ENCODE measurements around the gene LY6G6D. TPM values are rescaled to one million over a fixed set of nuclear protein-coding genes. Genes with fewer than 3 reads are reported as not detected.

Gene LY6G6D
- total RNA-seq (2021) (not detected in 2 replicates), Bru-seq, nascent RNA (not detected), BruChase-seq, experiment 1, labeled RNA remaining after a 2-hour chase (not detected), BruChase-seq, experiment 2, labeled RNA remaining after a 6-hour chase (not detected)
- long read RNA-seq, result 0 reads

- H3K27me3 ChIP-seq (replicated peaks; ENCODE audit: insufficient read depth, low read depth, low read length, poor library complexity), result no peaks in the 10 kb centered on the region
- H3K9me3 ChIP-seq (ENCODE audit: low read depth, low read length, poor library complexity, severe bottlenecking), result no peaks in the 10 kb centered on the region
- intact Hi-C loops (cut with micrococcal nuclease; ENCODE audit: unreplicated experiment), result no loop called here
- TF ChIP-seq, protein P1, sequence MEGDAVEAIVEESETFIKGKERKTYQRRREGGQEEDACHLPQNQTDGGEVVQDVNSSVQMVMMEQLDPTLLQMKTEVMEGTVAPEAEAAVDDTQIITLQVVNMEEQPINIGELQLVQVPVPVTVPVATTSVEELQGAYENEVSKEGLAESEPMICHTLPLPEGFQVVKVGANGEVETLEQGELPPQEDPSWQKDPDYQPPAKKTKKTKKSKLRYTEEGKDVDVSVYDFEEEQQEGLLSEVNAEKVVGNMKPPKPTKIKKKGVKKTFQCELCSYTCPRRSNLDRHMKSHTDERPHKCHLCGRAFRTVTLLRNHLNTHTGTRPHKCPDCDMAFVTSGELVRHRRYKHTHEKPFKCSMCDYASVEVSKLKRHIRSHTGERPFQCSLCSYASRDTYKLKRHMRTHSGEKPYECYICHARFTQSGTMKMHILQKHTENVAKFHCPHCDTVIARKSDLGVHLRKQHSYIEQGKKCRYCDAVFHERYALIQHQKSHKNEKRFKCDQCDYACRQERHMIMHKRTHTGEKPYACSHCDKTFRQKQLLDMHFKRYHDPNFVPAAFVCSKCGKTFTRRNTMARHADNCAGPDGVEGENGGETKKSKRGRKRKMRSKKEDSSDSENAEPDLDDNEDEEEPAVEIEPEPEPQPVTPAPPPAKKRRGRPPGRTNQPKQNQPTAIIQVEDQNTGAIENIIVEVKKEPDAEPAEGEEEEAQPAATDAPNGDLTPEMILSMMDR (conservative IDR thresholded peaks at IDR 0.05; ENCODE audit: low read depth, low read length), result no peak
- no peak for TF ChIP-seq EZH2 (IDR thresholded peaks at IDR 0.05; ENCODE audit: borderline replicate concordance, low read depth, low read length, poor library complexity, severe bottlenecking)
- H3K27ac ChIP-seq (ENCODE audit: low read depth, low read length, poor library complexity, severe bottlenecking), result no peak within 1 kb of the TSS
- no peak for DNase-seq (ENCODE audit: low spot score)
- no peak within 1 kb of the TSS for H3K4me3 ChIP-seq (ENCODE audit: low read depth, low read length, poor library complexity, severe bottlenecking)
- ChIA-PET CTCF (no interaction called here), POLR2A (ENCODE audit: low non-redundant PET) (no interaction called here)
- no TSS peak for BruUV-seq (replicated peaks)
- no peaks in the 10 kb centered on the region for H3K36me3 ChIP-seq (ENCODE audit: insufficient read depth, low read length, poor library complexity, severe bottlenecking)
- H3K4me1 ChIP-seq (ENCODE audit: insufficient read depth, low read length, poor library complexity, severe bottlenecking), result no peaks in the 10 kb centered on the region
These were observed at the start of gene LY6G6D for GRCh38 chr6:31715022-31715958. Gene LY6G6D, plus strand, starts transcription at chr6:31715348. Its CDS starts 8 bp downstream, at chr6:31715356.

- CTCF ChIA-PET, result interaction anchor here (1.0 kb wide), 1 partner anchor 67 kb away, joined by 3 read pairs; no protein-coding TSS in a partner anchor
- peak within 1 kb of the TSS; percentile 97 for H3K27ac ChIP-seq (ENCODE audit: low read depth, low read length, poor library complexity, severe bottlenecking)
- H3K4me1 ChIP-seq (ENCODE audit: insufficient read depth, low read length, poor library complexity, severe bottlenecking), result peaks cover 20% of the 10 kb centered on the region
- no peak for TF ChIP-seq EZH2 (IDR thresholded peaks at IDR 0.05; ENCODE audit: borderline replicate concordance, low read depth, low read length, poor library complexity, severe bottlenecking)
- TF ChIP-seq, protein P1 (conservative IDR thresholded peaks at IDR 0.05; ENCODE audit: low read depth, low read length), result no peak
- H3K9me3 ChIP-seq (ENCODE audit: low read depth, low read length, poor library complexity, severe bottlenecking), result no peaks in the 10 kb centered on the region
- peak within 1 kb of the TSS; percentile 94 for H3K4me3 ChIP-seq (ENCODE audit: low read depth, low read length, poor library complexity, severe bottlenecking)
- no TSS peak for BruUV-seq (replicated peaks)
- peaks cover 54% of the 10 kb centered on the region for H3K36me3 ChIP-seq (ENCODE audit: insufficient read depth, low read length, poor library complexity, severe bottlenecking)
- peak; percentile 99 for DNase-seq (ENCODE audit: low spot score)
- no peaks in the 10 kb centered on the region for H3K27me3 ChIP-seq (replicated peaks; ENCODE audit: insufficient read depth, low read depth, low read length, poor library complexity)
- POLR2A ChIA-PET (ENCODE audit: low non-redundant PET), result interaction anchor here (0.7 kb wide), 1 partner anchor 165 kb away, joined by 4 read pairs; no protein-coding TSS in a partner anchor
- intact Hi-C loops (cut with micrococcal nuclease; ENCODE audit: unreplicated experiment), result loop anchor here (2.0 kb wide), 2 partner anchors 73 to 169 kb away; no protein-coding TSS in a partner anchor
These were observed 49.4 kb upstream of the LY6G6D start, which contains the start of gene CSNK2B for GRCh38 chr6:31665501-31666336. Gene CSNK2B, plus strand, starts transcription at chr6:31666080. Its CDS starts 752 bp downstream, at chr6:31666832.

DNA sequence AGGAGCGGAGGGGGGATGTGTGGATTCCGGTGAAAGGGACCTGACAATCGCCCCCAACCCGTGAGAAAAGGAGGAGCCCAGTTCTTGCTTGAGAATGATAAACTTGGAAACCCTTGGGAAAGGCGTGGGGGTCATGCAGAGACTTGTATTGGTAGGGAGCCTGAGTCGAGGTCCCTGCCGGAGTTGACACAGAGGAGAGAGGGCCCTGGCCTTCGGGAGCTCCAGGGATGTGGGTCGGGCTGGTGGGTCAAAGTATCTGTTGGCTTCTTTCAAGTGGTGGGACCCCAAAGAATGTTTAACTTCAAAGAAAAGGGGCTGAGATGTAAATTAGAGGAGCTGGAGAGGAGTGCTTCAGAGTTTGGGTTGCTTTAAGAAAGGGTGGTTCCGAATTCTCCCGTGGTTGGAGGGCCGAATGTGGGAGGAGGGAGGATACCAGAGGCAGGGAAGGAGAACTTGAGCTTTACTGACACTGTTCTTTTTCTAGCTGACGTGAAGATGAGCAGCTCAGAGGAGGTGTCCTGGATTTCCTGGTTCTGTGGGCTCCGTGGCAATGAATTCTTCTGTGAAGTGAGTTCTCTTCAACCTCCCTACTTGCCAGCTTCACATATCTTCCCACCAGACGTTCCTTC, 48.7 kb upstream of the LY6G6D start:
- Histone ChIP-seq H3K4me1 (ENCODE audit: insufficient read depth, low read length, poor library complexity, severe bottlenecking) (peaks cover 14% of the 10 kb centered on the region), H3K4me3 (ENCODE audit: low read depth, low read length, poor library complexity, severe bottlenecking) (peak overlapping the region; percentile 94), H3K9me3 (ENCODE audit: low read depth, low read length, poor library complexity, severe bottlenecking) (no peaks in the 10 kb centered on the region), H3K27me3 (replicated peaks; ENCODE audit: insufficient read depth, low read depth, low read length, poor library complexity) (no peaks in the 10 kb centered on the region), H3K36me3 (ENCODE audit: insufficient read depth, low read length, poor library complexity, severe bottlenecking) (peaks cover 61% of the 10 kb centered on the region), H3K27ac (ENCODE audit: low read depth, low read length, poor library complexity, severe bottlenecking) (peak overlapping the region; percentile 97)
- intact Hi-C loops (cut with micrococcal nuclease; ENCODE audit: unreplicated experiment), result no loop called here
- no peak for DNase-seq (ENCODE audit: low spot score)
- TF ChIP-seq, protein P1 (conservative IDR thresholded peaks at IDR 0.05; ENCODE audit: low read depth, low read length), result no peak
- no peak for TF ChIP-seq EZH2 (IDR thresholded peaks at IDR 0.05; ENCODE audit: borderline replicate concordance, low read depth, low read length, poor library complexity, severe bottlenecking)
- CTCF ChIA-PET, result no interaction called here
- no TSS peak for BruUV-seq (replicated peaks)
- POLR2A ChIA-PET (ENCODE audit: low non-redundant PET), result interaction anchor here (0.6 to 0.7 kb wide), 2 partner anchors 12 to 164 kb away, joined by 3 to 4 read pairs; no protein-coding TSS in a partner anchor
